HepG2 (cell line): ENCODE data around the gene HIPK2. TPM values are rescaled to one million over a fixed set of nuclear protein-coding genes. Genes with fewer than 3 reads are reported as not detected.

Experiments
- ATAC-seq: fragments of 200-7000 bp; cut with Tn5 transposase; 3 replicates; pipeline ENCODE4 v1.9.1; 2020; ENCODE audit warnings: mild to moderate bottlenecking, moderate library complexity
- BruUV-seq: library from RNA; stranded (reverse); fragments of 400-500 nt; replicated peaks from 2 replicates; lab custom pipeline; 2021; lab: Mats Ljungman, UMichigan
- CTCF ChIA-PET: fragments of 300-600 bp; formaldehyde crosslinking; extraction: SDS; loops from one replicate; lab custom pipeline; 2021; ENCODE audit warnings: low total read pairs, inconsistent platforms, low intra/inter-chr PET ratio; lab: Yijun Ruan, JAX
- POLR2A ChIA-PET: fragments of 350-600 bp; sonication (Branson Sonifier 250); formaldehyde crosslinking; loops from one replicate; lab custom pipeline; 2020; ENCODE audit warnings: antibody characterized with exemption, inconsistent platforms; lab: Yijun Ruan, JAX
- DNase-seq: peaks from one replicate; pipeline ENCODE4 v3.0.0-alpha.2; 2015; ENCODE audit warnings: low spot score
- FAIRE-seq: peaks from 3 replicates; lab custom pipeline; 2011; peaks lifted over from hg19 to GRCh38; lab: Jason Lieb, UNC
- H2AFZ ChIP-seq: one replicate; pipeline ENCODE4 v1.6.1; 2011; ENCODE audit warnings: low read length, inconsistent platforms
- H3K27ac ChIP-seq: fragments of 300-600 bp; 3 replicates; pipeline ENCODE4 v1.8.0; 2011; ENCODE audit warnings: mixed run types, mild to moderate bottlenecking, mixed read lengths, low read length, inconsistent platforms; ENCODE audit not compliant: insufficient read depth; ENCODE audit errors: extremely low read length
- H3K27me3 ChIP-seq, 2 experiments: fragments of 200-600 bp in 1 of 2; 2 replicates in 1 of 2; 3 replicates in 1 of 2; pipeline versions ENCODE4 v1.6.0 to v1.8.0; 2011; ENCODE audit warnings: low read length in 2 of 2, mild to moderate bottlenecking in 2 of 2, moderate library complexity in 2 of 2, inconsistent platforms in 1 of 2; ENCODE audit not compliant: insufficient read depth in 2 of 2, control insufficient read depth in 1 of 2
- H3K36me3 ChIP-seq, 2 experiments: fragments of 200-600 bp in 1 of 2; replicated peaks in 1 of 2; 2 replicates in 1 of 2; 3 replicates in 1 of 2; pipeline versions ENCODE4 v1.5.1 to v1.8.0; 2011; ENCODE audit warnings: low read length in 2 of 2, inconsistent platforms in 1 of 2; ENCODE audit not compliant: insufficient read depth in 2 of 2, control insufficient read depth in 1 of 2
- H3K4me1 ChIP-seq: 2 replicates; pipeline ENCODE4 v1.5.1; 2012; ENCODE audit warnings: low read length, inconsistent platforms; ENCODE audit not compliant: insufficient read depth
- H3K4me2 ChIP-seq: 2 replicates; pipeline ENCODE4 v1.6.0; 2011; ENCODE audit warnings: low read depth, low read length, inconsistent platforms
- H3K4me3 ChIP-seq, 3 experiments: fragments of 200-600 bp in 1 of 3; sonication (generic), shearing (Covaris generic) in 1 of 3; replicated peaks in 1 of 3; 2 replicates each; pipeline ENCODE4 v1.5.1; 2011 to 2016; ENCODE audit warnings: low read length in 3 of 3, inconsistent platforms in 2 of 3, low read depth in 2 of 3, mild to moderate bottlenecking in 2 of 3, control low read depth in 1 of 3, mixed read lengths in 1 of 3; ENCODE audit not compliant: insufficient read depth in 1 of 3
- H3K79me2 ChIP-seq: one replicate; pipeline ENCODE4 v1.6.1; 2011; ENCODE audit warnings: low read length, inconsistent platforms; ENCODE audit not compliant: insufficient read depth
- H3K9ac ChIP-seq: 2 replicates; pipeline ENCODE4 v1.6.0; 2011; ENCODE audit warnings: mild to moderate bottlenecking, low read depth, low read length, inconsistent platforms; ENCODE audit not compliant: insufficient read depth
- H3K9me3 ChIP-seq: 2 replicates; pipeline ENCODE4 v1.5.1; 2012; ENCODE audit warnings: mild to moderate bottlenecking, low read length
- H4K20me1 ChIP-seq: 2 replicates; pipeline ENCODE4 v1.6.0; 2011; ENCODE audit warnings: inconsistent platforms, mild to moderate bottlenecking, low read length, moderate library complexity; ENCODE audit not compliant: insufficient read depth
- JDP2 ChIP-seq: sonication (generic); formaldehyde crosslinking; IDR thresholded peaks from 2 replicates; pipeline ENCODE4 v1.8.1; 2022; ENCODE audit warnings: missing genetic modification reagents, borderline replicate concordance
- TGIF2 ChIP-seq: IDR thresholded peaks from 2 replicates; pipeline ENCODE4 v1.6.1; 2016; ENCODE audit warnings: control low read depth, missing compliant biosample characterization
- THRA ChIP-seq: sonication (generic); formaldehyde crosslinking; IDR thresholded peaks from 2 replicates; pipeline ENCODE4 v1.4.0; 2020; ENCODE audit warnings: missing genetic modification reagents, borderline replicate concordance
- ZNF34 ChIP-seq: sonication (generic); formaldehyde crosslinking; IDR thresholded peaks from 2 replicates; pipeline ENCODE4 v1.4.0; 2020; ENCODE audit warnings: mild to moderate bottlenecking, missing genetic modification reagents, borderline replicate concordance
- ZNF367 ChIP-seq: sonication (generic); formaldehyde crosslinking; IDR thresholded peaks from 2 replicates; pipeline ENCODE4 v1.4.0; 2020; ENCODE audit warnings: missing genetic modification reagents, borderline replicate concordance
- ZNF431 ChIP-seq: sonication (generic); formaldehyde crosslinking; IDR thresholded peaks from 2 replicates; pipeline ENCODE4 v1.9.0; 2022; ENCODE audit warnings: missing genetic modification reagents, low read depth, mild to moderate bottlenecking, borderline replicate concordance
- ZNF883 ChIP-seq: sonication (generic); formaldehyde crosslinking; IDR thresholded peaks from 2 replicates; pipeline ENCODE4 v1.5.1; 2020; ENCODE audit warnings: mild to moderate bottlenecking, missing genetic modification reagents; ENCODE audit errors: not compliant biosample characterization
- WGBS: methylation state at CpG from one replicate; pipeline ENCODE4 v1.1.6; 2017; ENCODE audit warnings: low lambda C conversion rate; 5-methylcytosine and 5-hydroxymethylcytosine counted together
- in situ Hi-C: cut with HindIII; loops from 2 replicates; pipeline ENCODE4 v1.10.0; 2017; ENCODE audit warnings: low pct_unique_long_range_greater_than_20kb; ENCODE audit not compliant: extremely low pct_ligation_motif_present
- intact Hi-C: fragments of 100-400 bp; cut with micrococcal nuclease; formaldehyde crosslinking; loops from one replicate; pipeline ENCODE4 v1.10.0; 2022; ENCODE audit not compliant: unreplicated experiment
- polyA plus RNA-seq, 8 experiments: library from polyadenylated mRNA; depleted of rRNA in 3 of 8; stranded (reverse) in 7 of 8; unstranded in 1 of 8; fragments of >200 nt; fragmentation: Illumina TruSeq in 4 of 8; extraction: Trizol in 4 of 8; gene quantifications; 2 replicates each; pipeline versions ENCODE4 v1.2.1 to v1.2.3, GENCODE V29; 2011 to 2016; ENCODE audit warnings: low read depth in 4 of 8, missing spikeins in 1 of 8, mixed read lengths in 1 of 8; ENCODE audit not compliant: insufficient read depth in 1 of 8
- total RNA-seq, 5 experiments: library from RNA; depleted of rRNA; stranded (reverse); fragments of >200 nt; fragmentation: Illumina TruSeq; extraction: Trizol; gene quantifications; 2 replicates each; pipeline ENCODE4 v1.2.3, GENCODE V29; 2016; ENCODE audit warnings: low read depth in 1 of 5

Gene HIPK2
- total and polyA plus RNA-seq, 2 of the 13 experiments (the other 11 are each of a cell fraction or from before 2014, with no cell fraction given), result 14.4 to 20.2 TPM

DNA sequence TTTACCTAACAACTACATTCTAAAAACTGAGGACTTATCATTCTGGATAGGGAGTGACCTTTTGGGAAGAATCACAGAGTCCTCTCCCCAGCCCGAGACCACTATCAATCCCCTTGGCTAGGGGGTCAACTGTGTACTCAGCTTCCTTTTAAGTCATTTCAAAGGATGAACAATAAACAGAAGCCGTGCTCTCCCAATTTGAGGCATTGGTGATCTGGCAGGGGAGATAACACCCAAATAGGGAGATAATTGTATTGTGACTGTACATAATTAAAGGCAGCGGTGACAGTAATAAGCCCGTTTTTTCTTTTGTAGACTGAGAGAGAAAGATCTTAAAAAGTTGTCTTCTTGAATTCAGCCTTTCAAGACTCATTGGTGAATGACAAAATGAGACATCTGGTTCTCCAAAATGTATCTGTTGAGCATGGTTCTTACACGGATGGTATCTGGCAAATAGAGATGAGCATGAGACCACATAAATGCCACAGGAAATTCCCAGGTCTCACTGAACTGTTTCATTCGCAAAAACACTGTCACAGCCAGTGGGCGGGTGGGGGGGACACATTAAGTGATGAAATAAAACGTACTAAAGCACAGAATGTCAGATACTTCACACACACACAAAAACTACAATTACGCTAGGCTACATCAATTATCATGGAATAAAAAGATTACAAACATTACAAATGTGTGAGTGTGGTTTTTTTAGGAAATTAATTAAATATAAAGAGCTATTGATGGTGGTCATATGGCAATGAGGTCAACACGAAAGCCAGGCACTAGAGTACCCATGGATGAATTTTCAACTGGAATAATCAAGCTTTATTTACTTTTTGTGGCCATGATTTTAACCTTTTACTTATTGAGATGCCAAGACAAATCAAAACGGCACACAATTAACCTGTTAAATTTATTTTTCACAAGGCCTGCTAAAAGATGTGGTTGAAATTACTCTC, 108.4 kb downstream of the HIPK2 start (continued):
- no peak for TF ChIP-seq JDP2 (CRISPR knock-in tag)

DNA sequence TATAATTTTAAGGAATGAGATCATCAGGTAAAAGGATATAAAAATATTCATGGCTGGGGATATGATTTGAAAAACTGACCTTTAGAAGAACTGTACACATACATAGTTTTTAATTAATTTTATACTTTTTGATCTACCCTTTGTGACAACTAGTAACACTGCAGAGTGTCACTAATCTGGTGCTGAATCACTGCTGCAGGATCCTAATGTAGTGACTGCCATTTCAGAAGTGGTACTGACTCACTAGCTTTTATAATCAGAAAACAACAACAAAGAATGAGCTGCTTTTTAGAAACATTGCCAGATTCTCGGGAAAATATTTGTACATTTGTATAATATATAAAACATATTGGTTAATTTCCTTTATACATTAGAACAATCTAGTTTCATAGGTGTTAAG, 110.4 kb downstream of the HIPK2 start:
- Histone ChIP-seq H4K20me1 (no peaks in the 10 kb centered on the region), H3K9ac (no peak overlapping the region), H3K4me2 (no peak overlapping the region), H3K79me2 (peaks cover 3% of the 10 kb centered on the region)
- DNase-seq (no peak), ATAC-seq (no peak)
- 96% methylated on average over 1 of the region's 1 CpG for WGBS
- TF ChIP-seq THRA (CRISPR knock-in tag), result no peak
- TF ChIP-seq ZNF367 (CRISPR knock-in tag), result no peak
- no peak for TF ChIP-seq ZNF34 (CRISPR knock-in tag)
- no peak for TF ChIP-seq ZNF431 (CRISPR knock-in tag)
- TF ChIP-seq ZNF883 (CRISPR knock-in tag), result no peak
- no peak for TF ChIP-seq TGIF2
- TF ChIP-seq, all 625 proteins: peak for 0
- in situ Hi-C loops (no loop called here), intact Hi-C loops (no loop called here)
- Histone ChIP-seq H3K9me3 (no peaks in the 10 kb centered on the region), H3K4me1 (peaks cover 53% of the 10 kb centered on the region), H3K27ac (no peak overlapping the region), H3K27me3 (no peaks in the 10 kb centered on the region), H3K4me3 (no peak overlapping the region), H3K36me3 (peaks cover 0 to 18% of the 10 kb centered on the region in 2 experiments; a peak in 4 of 5 replicates), H2AFZ (no peak overlapping the region)
- ChIA-PET POLR2A (no interaction called here), CTCF (no interaction called here)
- FAIRE-seq, result no peak
- no TSS peak for BruUV-seq
